Keratinocyte (primary cell): Measurements from ENCODE around the gene XCL2. TPM values are rescaled to one million over a fixed set of nuclear protein-coding genes. Genes with fewer than 3 reads are reported as not detected.

Experiments
- DNase-seq: peaks from one replicate; pipeline ENCODE4 v3.0.0-alpha.2; 2011; ENCODE audit warnings: low read depth, missing footprints, low spot score
- FAIRE-seq: peaks from 2 replicates; lab custom pipeline; 2011; peaks lifted over from hg19 to GRCh38; lab: Jason Lieb, UNC
- H2AFZ ChIP-seq: 2 replicates; pipeline ENCODE4 v1.6.0; 2012; ENCODE audit warnings: low read length, control low read depth, inconsistent platforms; ENCODE audit not compliant: control insufficient read depth
- H3K27ac ChIP-seq: 2 replicates; pipeline ENCODE4 v1.5.1; 2011; ENCODE audit warnings: low read length; ENCODE audit not compliant: control insufficient read depth, insufficient read depth
- H3K27me3 ChIP-seq: 3 replicates; pipeline ENCODE4 v1.6.0; 2011; ENCODE audit warnings: low read length; ENCODE audit not compliant: control insufficient read depth, insufficient read depth; ENCODE audit errors: extremely low read depth
- H3K36me3 ChIP-seq, 2 experiments: 2 replicates in 1 of 2; 3 replicates in 1 of 2; pipeline ENCODE4 v1.5.1; 2011; ENCODE audit warnings: low read length in 2 of 2, mild to moderate bottlenecking in 1 of 2; ENCODE audit not compliant: control insufficient read depth in 2 of 2, insufficient read depth in 2 of 2; ENCODE audit errors: extremely low read depth in 1 of 2
- H3K4me1 ChIP-seq: 3 replicates; pipeline ENCODE4 v1.5.1; 2011; ENCODE audit warnings: low read length; ENCODE audit not compliant: control insufficient read depth, insufficient read depth; ENCODE audit errors: extremely low read depth
- H3K4me2 ChIP-seq: 3 replicates; pipeline ENCODE4 v1.6.0; 2011; ENCODE audit warnings: low read depth, low read length; ENCODE audit not compliant: control insufficient read depth, insufficient read depth; ENCODE audit errors: extremely low read depth
- H3K4me3 ChIP-seq, 3 experiments: fragments of 200-600 bp in 1 of 3; sonication (generic) in 1 of 3; 2 replicates in 2 of 3; 3 replicates in 1 of 3; pipeline ENCODE4 v1.5.1; 2011 to 2016; ENCODE audit warnings: low read length in 3 of 3, mild to moderate bottlenecking in 3 of 3, control low read depth in 2 of 3, inconsistent platforms in 1 of 3, low read depth in 1 of 3, mixed read lengths in 1 of 3, mixed run types in 1 of 3, moderate library complexity in 1 of 3; ENCODE audit not compliant: control insufficient read depth in 2 of 3, insufficient read depth in 2 of 3; ENCODE audit errors: extremely low read depth in 1 of 3
- H3K79me2 ChIP-seq: 2 replicates; pipeline ENCODE4 v1.6.0; 2012; ENCODE audit warnings: low read length; ENCODE audit not compliant: control insufficient read depth, insufficient read depth
- H3K9ac ChIP-seq: 3 replicates; pipeline ENCODE4 v1.6.0; 2011; ENCODE audit warnings: low read length; ENCODE audit not compliant: control insufficient read depth, insufficient read depth; ENCODE audit errors: extremely low read depth
- H3K9me1 ChIP-seq: 3 replicates; pipeline ENCODE4 v1.6.0; 2011; ENCODE audit warnings: low read length; ENCODE audit not compliant: control insufficient read depth, insufficient read depth; ENCODE audit errors: extremely low read depth
- H3K9me3 ChIP-seq: 2 replicates; pipeline ENCODE4 v1.5.1; 2012; ENCODE audit warnings: low read depth, low read length; ENCODE audit not compliant: control insufficient read depth
- H4K20me1 ChIP-seq: 3 replicates; pipeline ENCODE4 v1.6.0; 2011; ENCODE audit warnings: low read length; ENCODE audit not compliant: control insufficient read depth, insufficient read depth; ENCODE audit errors: extremely low read depth
- CTCF ChIP-seq, 3 experiments: IDR thresholded peaks in 1 of 3; conservative IDR thresholded peaks in 1 of 3; optimal IDR thresholded peaks in 1 of 3; 2 replicates in 2 of 3; 3 replicates in 1 of 3; pipeline versions ENCODE3 to v1.5.1; 2011; ENCODE audit warnings: low read length in 3 of 3, mild to moderate bottlenecking in 3 of 3, moderate library complexity in 2 of 3, control low read depth in 1 of 3, inconsistent platforms in 1 of 3; ENCODE audit not compliant: insufficient read depth in 2 of 3; ENCODE audit errors: extremely low read depth in 1 of 3
- EZH2 ChIP-seq: IDR thresholded peaks from one replicate; pipeline ENCODE4 v1.6.1; 2012; ENCODE audit warnings: inconsistent platforms, mild to moderate bottlenecking, low read length, moderate library complexity
- dilution Hi-C: fragments of 300-500 bp; cut with MboI; formaldehyde crosslinking; loops from one replicate; pipeline ENCODE4 v1.7.0; 2020; ENCODE audit warnings: low sequenced_read_pairs; ENCODE audit not compliant: extremely low pct_ligation_motif_present
- polyA plus RNA-seq, 5 experiments: library from polyadenylated mRNA; depleted of rRNA in 3 of 5; stranded (reverse) in 3 of 5; stranded (forward) in 1 of 5; unstranded in 1 of 5; fragments of >200 nt; gene quantifications; 1 replicate in 1 of 5; 2 replicates in 3 of 5; 3 replicates in 1 of 5; pipeline versions ENCODE4 v1.2.1 to v1.2.3, GENCODE V29; 2011 to 2012; ENCODE audit warnings: missing spikeins in 2 of 5, low read depth in 1 of 5, low replicate concordance in 1 of 5

XCL2 gene
- polyA plus RNA-seq, 1 donor (not counting 4 experiments of a cell fraction or from before 2014, with no cell fraction given), result not detected

- Histone ChIP-seq H3K36me3 (no peaks in the 10 kb centered on the region), H3K9me1 (no peaks in the 10 kb centered on the region), H3K9me3 (no peaks in the 10 kb centered on the region), H3K4me1 (no peaks in the 10 kb centered on the region), H3K4me3 (no peak overlapping the region), H3K79me2 (no peaks in the 10 kb centered on the region), H3K4me2 (no peak overlapping the region), H3K9ac (no peak overlapping the region), H2AFZ (no peak overlapping the region), H3K27me3 (no peaks in the 10 kb centered on the region), H3K27ac (no peak overlapping the region), H4K20me1 (no peaks in the 10 kb centered on the region)
- FAIRE-seq (no peak), DNase-seq (no peak)
- dilution Hi-C loops, result no loop called here
- TF ChIP-seq EZH2, result no peak
- TF ChIP-seq CTCF (optimal IDR thresholded peaks at IDR 0.05 in 1 of 3, IDR thresholded peaks at IDR 0.05 in 1 of 3, conservative IDR thresholded peaks at IDR 0.05 in 1 of 3; ENCODE audit: extremely low read depth in 1 of 3, insufficient read depth in 2 of 3, low read length in 3 of 3), result no peak
These were observed 8.3 kb downstream of the XCL2 start for GRCh38 chr1:168535536-168535935.

- Histone ChIP-seq H3K36me3 (no peaks in the 10 kb centered on the region), H4K20me1 (no peaks in the 10 kb centered on the region)
These were observed 12.0 kb downstream of the XCL2 start for GRCh38 chr1:168531615-168532345.

More at GRCh38 chr1:168531615-168532345, 12.0 kb downstream of the XCL2 start:
- Histone ChIP-seq H3K9me3 (no peaks in the 10 kb centered on the region), H3K79me2 (no peaks in the 10 kb centered on the region), H3K4me3 (no peak overlapping the region), H3K4me1 (no peaks in the 10 kb centered on the region), H3K27ac (no peak overlapping the region), H3K9me1 (no peaks in the 10 kb centered on the region), H2AFZ (no peak overlapping the region), H3K4me2 (no peak overlapping the region), H3K27me3 (no peaks in the 10 kb centered on the region), H3K9ac (no peak overlapping the region)
- dilution Hi-C loops, result no loop called here
- DNase-seq (no peak), FAIRE-seq (no peak)
- TF ChIP-seq EZH2 (no peak), CTCF (optimal IDR thresholded peaks at IDR 0.05 in 1 of 3, IDR thresholded peaks at IDR 0.05 in 1 of 3, conservative IDR thresholded peaks at IDR 0.05 in 1 of 3; ENCODE audit: extremely low read depth in 1 of 3, insufficient read depth in 2 of 3, low read length in 3 of 3) (no peak)
